ENCODE measurements around the gene VPS51. TPM values are rescaled to one million over a fixed set of nuclear protein-coding genes. Genes with fewer than 3 reads are reported as not detected.

VPS51 gene
- total and polyA plus RNA-seq, 2 of the 4 experiments (the other 2 are of a cell fraction): 56.3 to 113 TPM

- Histone ChIP-seq H4K5ac (ENCODE audit: low read depth, low read length) (no peak overlapping the region), H3K23ac (ENCODE audit: low read depth, low read length) (no peak overlapping the region), H3K9me1 (ENCODE audit: insufficient read depth, low read length) (peaks cover 14% of the 10 kb centered on the region), H4K8ac (ENCODE audit: low read depth in 2 of 2, low read length in 2 of 2) (no peak overlapping the region), H3K9ac (ENCODE audit: low read depth, low read length) (no peak overlapping the region), H2BK5ac (ENCODE audit: low read depth, low read length, poor library complexity, severe bottlenecking) (no peak overlapping the region), H4K91ac (ENCODE audit: insufficient read depth, low read depth, low read length) (no peak overlapping the region), H3K9me3 (ENCODE audit: control insufficient read depth, insufficient read depth, low read length) (no peaks in the 10 kb centered on the region), H2BK20ac (ENCODE audit: low read depth, low read length) (no peak overlapping the region), H3K56ac (ENCODE audit: extremely low read depth, insufficient read depth, low read length) (no peak overlapping the region), H3K18ac (ENCODE audit: low read depth, low read length) (no peak overlapping the region), H3K4me1 (ENCODE audit: control insufficient read depth, insufficient read depth, low read length) (peaks cover 6% of the 10 kb centered on the region; the same call in 1 of the 2 replicates), H4K20me1 (ENCODE audit: insufficient read depth, low read length) (peaks cover 37% of the 10 kb centered on the region), H3K14ac (replicated peaks; ENCODE audit: low read depth, low read length) (no peak overlapping the region), H2AFZ (replicated peaks; ENCODE audit: low read length, poor library complexity) (no peak overlapping the region), H3K27me3 (ENCODE audit: control insufficient read depth, insufficient read depth, low read length) (no peaks in the 10 kb centered on the region), H3K27ac (ENCODE audit: insufficient read depth, low read length) (no peak overlapping the region), H3K4me3 (ENCODE audit: insufficient read depth, low read depth, low read length) (no peak overlapping the region), H2AK5ac (ENCODE audit: low read depth, low read length) (no peak overlapping the region), H2BK120ac (ENCODE audit: low read depth, low read length) (no peak overlapping the region), H3K4me2 (ENCODE audit: low read depth, low read length) (no peak overlapping the region), H3K36me3 (ENCODE audit: control insufficient read depth, insufficient read depth, low read length) (peaks cover 65% of the 10 kb centered on the region), H2AK9ac (replicated peaks; ENCODE audit: low read depth, low read length, poor library complexity) (no peak overlapping the region), H3K4ac (ENCODE audit: low read depth, low read length) (no peak overlapping the region), H3K79me1 (ENCODE audit: low read depth in 1 of 2, low read length in 2 of 2) (peaks cover 24 to 56% of the 10 kb centered on the region in 2 experiments), H2BK15ac (ENCODE audit: low read depth, low read length) (no peak overlapping the region)
- no TSS peak for BruUV-seq (replicated peaks)
- TF ChIP-seq NFE2L2 (IDR thresholded peaks at IDR 0.05; ENCODE audit: low read depth, low read length): no peak
- TF ChIP-seq FOS (IDR thresholded peaks at IDR 0.05; ENCODE audit: low read depth, low read length): no peak
- no peak for TF ChIP-seq CHD1 (IDR thresholded peaks at IDR 0.05; ENCODE audit: low read depth, low read length)
- ChIA-PET POLR2A (ENCODE audit: unreplicated experiment) (interaction anchor here (1.0 kb wide), 1 partner anchor 9 kb away, joined by 3 read pairs; the partner anchor contains the start of genes FAU and MRPL49), CTCF (no interaction called here)
- no peak for DNase-seq
- intact Hi-C loops (cut with micrococcal nuclease): no loop called here
- dilution Hi-C loops (cut with HindIII; ENCODE audit: low sequenced_read_pairs, unreplicated experiment): no loop called here
- no peak for ATAC-seq (ENCODE audit: low read depth)
- 96% methylated on average over 15 of the region's 19 CpGs; no CpG with 5 or more reads in 1 of the 2 experiments for WGBS, 2 experiments (ENCODE audit: extremely low coverage in 2 of 2, insufficient read length in 1 of 2)
- in situ Hi-C loops (cut with MboI; ENCODE audit: low sequenced_read_pairs): no loop called here
Observed at GRCh38 chr11:65130631-65131416, 34.8 kb downstream of the VPS51 start.

Measured in IMR-90 (cell line).